Ectodermal cell (in vitro differentiated cells): ENCODE results near the gene SORBS2.

Experiments
- H3K27ac ChIP-seq: 2 replicates; pipeline ENCODE4 v1.7.0; 2013; ENCODE audit warnings: mild to moderate bottlenecking, low read depth, low read length; ENCODE audit not compliant: insufficient read depth, poor library complexity, severe bottlenecking
- H3K27me3 ChIP-seq: 2 replicates; pipeline ENCODE4 v1.7.0; 2013; ENCODE audit warnings: mild to moderate bottlenecking, low read length; ENCODE audit not compliant: insufficient read depth, control insufficient read depth, poor library complexity, severe bottlenecking
- H3K36me3 ChIP-seq: one replicate; pipeline ENCODE4 v1.7.0; 2013; ENCODE audit warnings: low read length; ENCODE audit not compliant: control insufficient read depth, insufficient read depth
- H3K4me1 ChIP-seq: one replicate; pipeline ENCODE4 v1.7.0; 2013; ENCODE audit warnings: low read length; ENCODE audit not compliant: control insufficient read depth, insufficient read depth
- H3K4me3 ChIP-seq: 2 replicates; pipeline ENCODE4 v1.7.0; 2013; ENCODE audit warnings: low read depth, low read length, control low read depth; ENCODE audit not compliant: insufficient read depth
- H3K9me3 ChIP-seq: 2 replicates; pipeline ENCODE4 v1.7.0; 2013; ENCODE audit warnings: mild to moderate bottlenecking, low read length, moderate library complexity; ENCODE audit not compliant: control insufficient read depth
- WGBS, 2 experiments: methylation state at CpG; one replicate each; pipeline ENCODE4 v1.1.7; 2013; ENCODE audit warnings: missing lambda C conversion rate in 2 of 2; 5-methylcytosine and 5-hydroxymethylcytosine counted together

Gene SORBS2

DNA sequence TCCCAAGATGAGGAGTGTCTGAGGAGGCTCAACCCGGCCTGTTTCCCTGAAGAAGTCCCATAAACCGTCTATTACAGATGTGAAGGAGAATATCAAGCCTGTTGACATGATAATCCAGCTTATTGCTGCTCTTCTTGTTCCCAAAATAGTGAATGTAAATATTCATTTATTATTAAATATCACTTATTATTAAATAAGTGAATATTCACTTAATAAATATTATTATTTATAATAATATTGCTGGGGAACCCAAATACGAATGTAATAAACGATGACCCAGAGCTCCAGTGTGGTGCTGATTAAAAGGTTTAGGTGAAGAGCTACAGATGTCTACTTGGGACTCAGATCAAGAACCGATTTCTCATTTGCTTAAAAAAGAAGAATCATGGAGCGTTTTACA, 23.8 kb upstream of the SORBS2 start:
- Histone ChIP-seq H3K36me3 (no peaks in the 10 kb centered on the region), H3K4me3 (no peak overlapping the region), H3K4me1 (peaks cover 40% of the 10 kb centered on the region), H3K27ac (no peak overlapping the region), H3K9me3 (no peaks in the 10 kb centered on the region), H3K27me3 (no peaks in the 10 kb centered on the region)
- WGBS, 2 experiments: 83 to 88% methylated on average over 6 of the region's 6 CpGs

DNA sequence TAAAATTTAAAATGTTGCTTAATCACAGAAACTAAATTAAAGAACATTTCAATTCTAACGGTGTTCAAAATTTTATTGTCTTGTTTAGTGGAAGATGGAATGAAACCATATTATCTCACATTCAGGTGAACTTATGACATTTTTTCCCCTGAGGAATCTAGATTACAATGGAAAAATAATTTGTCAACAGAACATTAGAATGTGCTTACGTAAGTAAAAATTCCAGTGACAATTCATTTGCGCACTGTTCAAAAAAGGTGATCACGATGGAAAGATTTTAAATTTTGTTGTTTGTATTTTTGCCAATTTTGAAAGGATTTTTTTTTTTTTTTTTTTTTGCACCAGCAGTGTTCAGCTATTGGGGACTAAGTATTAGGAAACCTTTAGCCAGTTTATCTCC, 23.3 kb upstream of the SORBS2 start:
- Histone ChIP-seq H3K9me3 (no peaks in the 10 kb centered on the region), H3K27me3 (no peaks in the 10 kb centered on the region), H3K4me3 (no peak overlapping the region), H3K36me3 (no peaks in the 10 kb centered on the region), H3K4me1 (peaks cover 40% of the 10 kb centered on the region), H3K27ac (no peak overlapping the region)
- 95 to 97% methylated on average over 3 of the region's 4 CpGs for WGBS, 2 experiments

DNA sequence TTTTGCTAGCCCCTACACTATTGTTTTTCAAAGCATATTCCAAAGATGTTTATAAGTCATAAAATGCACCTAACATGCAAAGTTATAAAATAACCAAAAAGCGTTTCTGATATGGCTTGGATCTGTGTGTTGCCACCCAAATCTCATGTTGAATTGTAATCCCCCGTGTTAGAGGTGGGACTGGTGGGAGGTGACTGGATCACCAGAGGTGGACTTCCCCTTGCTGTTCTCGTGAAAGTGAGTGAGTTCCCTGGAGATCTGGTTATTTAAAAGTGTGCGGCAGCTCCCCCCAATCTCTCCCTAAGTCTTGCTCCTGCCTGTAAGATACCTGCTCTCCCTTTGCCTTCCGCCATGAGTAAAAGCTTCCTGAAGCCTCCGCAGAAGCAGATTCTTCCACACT, 22.8 kb upstream of the SORBS2 start:
- Histone ChIP-seq H3K4me1 (peaks cover 39% of the 10 kb centered on the region), H3K4me3 (no peak overlapping the region), H3K27me3 (no peaks in the 10 kb centered on the region), H3K36me3 (no peaks in the 10 kb centered on the region), H3K9me3 (no peaks in the 10 kb centered on the region), H3K27ac (no peak overlapping the region)
- 86 to 92% methylated on average over 6 of the region's 6 CpGs for WGBS, 2 experiments

DNA sequence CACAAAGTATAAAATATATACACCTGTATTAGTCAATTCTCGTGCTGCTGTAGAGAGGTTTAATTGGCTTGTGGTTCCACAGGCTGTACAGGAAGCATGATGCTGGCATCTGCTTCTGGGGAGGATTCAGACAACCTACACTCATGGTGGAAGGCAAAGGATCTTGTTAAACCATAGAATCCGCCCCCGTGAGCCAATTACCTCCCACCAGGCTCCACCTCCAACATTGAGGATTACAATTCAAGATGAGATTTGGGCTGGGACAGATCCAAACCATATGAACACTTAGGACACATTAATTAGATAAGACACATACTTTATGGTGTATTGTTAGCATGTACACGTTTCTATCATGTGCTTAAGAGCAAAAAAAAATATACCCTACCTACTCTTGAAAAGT, 22.1 kb upstream of the SORBS2 start:
- Histone ChIP-seq H3K27ac (no peak overlapping the region), H3K27me3 (no peaks in the 10 kb centered on the region), H3K4me1 (peaks cover 32% of the 10 kb centered on the region), H3K4me3 (no peak overlapping the region), H3K9me3 (no peaks in the 10 kb centered on the region), H3K36me3 (no peaks in the 10 kb centered on the region)
- WGBS, 2 experiments: 77 to 87% methylated on average over 3 of the region's 4 CpGs

DNA sequence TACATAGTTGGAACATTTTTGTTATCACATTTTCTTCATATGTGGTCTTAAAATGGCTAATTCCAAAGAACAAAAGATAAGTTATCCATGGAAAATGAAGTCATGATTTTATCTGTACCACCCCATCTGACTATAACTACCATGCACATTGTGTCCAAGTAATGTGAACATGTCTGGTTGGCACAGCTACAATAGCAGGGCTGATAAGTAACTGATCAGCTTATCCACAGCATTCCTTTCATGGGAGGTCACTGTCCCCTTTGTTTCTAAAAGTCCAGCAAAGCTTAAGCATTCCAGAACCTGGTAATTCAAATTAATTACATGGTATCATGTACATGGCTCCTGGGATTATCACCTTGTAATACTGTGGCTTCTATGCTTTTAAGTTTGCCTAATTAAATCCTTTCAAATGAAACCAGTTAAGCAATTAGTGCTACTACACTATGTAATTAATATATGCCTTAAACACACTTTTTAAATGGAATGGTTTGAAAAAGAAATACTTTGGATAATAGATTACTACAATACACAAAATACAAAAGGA, 21.1 kb upstream of the SORBS2 start:
- H3K9me3 ChIP-seq: no peaks in the 10 kb centered on the region
- no peaks in the 10 kb centered on the region for H3K36me3 ChIP-seq
- H3K27ac ChIP-seq: no peak overlapping the region

DNA sequence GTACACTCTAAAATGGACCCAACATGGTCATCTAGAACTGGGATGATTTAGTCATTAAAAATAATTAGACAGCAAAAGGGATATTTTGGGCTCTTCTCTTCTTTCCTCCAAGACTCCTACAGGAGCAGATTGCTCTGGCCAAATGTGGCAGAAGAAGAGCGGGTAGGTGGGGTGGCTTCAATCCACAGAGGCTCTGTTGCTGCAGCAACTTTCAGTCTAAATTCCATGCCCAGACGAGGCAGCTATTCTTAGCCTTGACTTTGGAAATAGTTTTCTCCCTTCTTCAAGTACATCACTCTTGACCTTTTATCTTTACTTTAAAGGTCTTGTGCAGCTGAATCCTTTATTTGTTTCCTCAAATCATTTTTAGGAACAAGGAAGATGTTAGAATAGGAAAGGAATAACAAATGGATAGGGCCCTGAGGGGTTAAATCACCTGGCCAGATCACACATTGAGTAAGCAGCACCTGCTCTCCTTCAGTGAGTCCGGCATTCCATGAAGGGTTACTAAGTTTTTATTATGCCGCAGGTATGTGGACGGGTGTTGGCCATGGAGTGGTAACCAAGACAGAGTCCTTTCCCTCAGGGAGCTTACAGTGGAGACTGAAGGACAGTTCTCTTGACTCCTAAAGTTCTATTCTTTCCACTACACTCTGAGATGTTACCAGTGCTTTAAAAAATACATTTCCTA, 19.3 kb upstream of the SORBS2 start:
- H3K27ac ChIP-seq: no peak overlapping the region
- no peaks in the 10 kb centered on the region for H3K27me3 ChIP-seq
- no peaks in the 10 kb centered on the region for H3K36me3 ChIP-seq
- H3K4me3 ChIP-seq: no peak overlapping the region
- WGBS, 2 experiments: 93 to 94% methylated on average over 5 of the region's 5 CpGs
- no peaks in the 10 kb centered on the region for H3K9me3 ChIP-seq
- peaks cover 8% of the 10 kb centered on the region for H3K4me1 ChIP-seq

More for the DNA sequence above, 21.1 kb upstream of the SORBS2 start:
- Histone ChIP-seq H3K4me1 (peaks cover 22% of the 10 kb centered on the region), H3K4me3 (no peak overlapping the region), H3K27me3 (no peaks in the 10 kb centered on the region)

DNA sequence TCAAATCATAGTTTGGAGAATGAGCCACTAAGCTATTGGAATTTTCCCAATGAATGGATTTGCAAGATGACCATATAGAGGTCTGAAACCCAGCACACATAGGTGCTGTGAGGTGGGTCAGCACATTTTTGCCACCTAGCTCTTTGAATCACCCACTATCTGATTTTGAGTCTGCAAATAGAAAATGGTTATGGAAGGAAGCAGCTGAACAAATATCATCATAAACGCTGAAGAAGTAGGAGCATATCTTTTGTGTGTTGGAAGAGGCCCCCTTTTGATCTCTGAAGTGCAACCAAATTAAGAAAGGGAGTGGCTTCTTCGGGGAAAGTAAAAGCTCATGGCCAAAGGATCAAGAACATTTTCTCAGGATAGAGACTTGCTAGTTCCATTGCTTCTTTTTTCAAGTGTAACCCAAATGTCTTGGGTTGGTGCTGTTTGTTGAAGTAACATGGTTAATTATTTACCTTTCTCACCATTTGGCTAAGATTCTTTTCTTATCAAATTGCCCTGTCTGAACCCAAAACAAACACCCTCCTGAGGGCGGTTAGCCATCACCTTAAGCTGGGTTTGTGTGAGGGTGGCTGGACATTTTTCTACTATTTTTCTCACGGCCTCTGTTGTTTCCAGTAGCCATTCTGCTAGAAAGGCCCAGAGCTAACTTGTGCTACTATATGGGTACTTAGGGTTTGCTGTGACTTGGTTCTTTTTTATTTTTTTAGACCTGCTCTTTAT, 18.4 kb upstream of the SORBS2 start:
- H3K4me3 ChIP-seq: no peak overlapping the region
- 94 to 95% methylated on average over 4 of the region's 4 CpGs for WGBS, 2 experiments
- H3K4me1 ChIP-seq: no peaks in the 10 kb centered on the region
- no peak overlapping the region for H3K27ac ChIP-seq
- no peaks in the 10 kb centered on the region for H3K9me3 ChIP-seq
- no peaks in the 10 kb centered on the region for H3K27me3 ChIP-seq
- H3K36me3 ChIP-seq: no peaks in the 10 kb centered on the region

- Histone ChIP-seq H3K9me3 (no peaks in the 10 kb centered on the region), H3K27me3 (no peaks in the 10 kb centered on the region), H3K36me3 (no peaks in the 10 kb centered on the region), H3K27ac (no peak overlapping the region), H3K4me1 (no peaks in the 10 kb centered on the region), H3K4me3 (no peak overlapping the region)
- WGBS, 2 experiments: 0% methylated on average over 1 of the region's 1 CpG
Observed at GRCh38 chr4:185826381-185826780, 14.4 kb upstream of the SORBS2 start.

DNA sequence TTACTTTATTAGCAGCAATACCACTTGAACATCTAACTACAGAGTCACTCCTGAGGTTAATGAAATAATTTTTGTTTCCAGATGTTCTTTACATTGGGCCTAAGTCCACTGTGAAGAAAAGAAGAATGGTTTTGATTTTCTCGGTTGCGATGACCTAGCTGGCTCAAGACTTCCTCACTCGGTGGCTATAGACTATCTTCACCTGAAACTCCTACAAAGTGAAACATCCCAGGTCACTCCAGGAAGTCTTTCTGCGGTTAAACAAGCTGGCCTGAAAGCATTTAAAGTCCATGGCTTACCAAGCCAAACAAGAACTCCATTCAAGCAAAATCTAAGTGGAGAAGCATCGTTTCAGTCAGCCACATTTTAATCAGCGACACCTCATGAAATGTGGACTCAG, 13.7 kb upstream of the SORBS2 start:
- Histone ChIP-seq H3K4me1 (no peaks in the 10 kb centered on the region), H3K27me3 (no peaks in the 10 kb centered on the region), H3K4me3 (no peak overlapping the region), H3K36me3 (no peaks in the 10 kb centered on the region), H3K27ac (no peak overlapping the region), H3K9me3 (no peaks in the 10 kb centered on the region)
- WGBS, 2 experiments: 81 to 83% methylated on average over 6 of the region's 6 CpGs

- 80 to 87% methylated on average over 8 to 10 of the region's 10 CpGs for WGBS, 2 experiments
- Histone ChIP-seq H3K27me3 (no peaks in the 10 kb centered on the region), H3K27ac (no peak overlapping the region), H3K4me3 (no peak overlapping the region), H3K36me3 (no peaks in the 10 kb centered on the region), H3K9me3 (no peaks in the 10 kb centered on the region), H3K4me1 (no peaks in the 10 kb centered on the region)
Observed at GRCh38 chr4:185822791-185823190, 10.8 kb upstream of the SORBS2 start.
